Esophagus mucosa (tissue), 1 donor: ENCODE data around the gene DPP8. TPM values are rescaled to one million over a fixed set of nuclear protein-coding genes. Genes with fewer than 3 reads are reported as not detected.
"Not testable (repeated sequence)": the region's sequence is repeated elsewhere in the genome, so short reads cannot be mapped to it uniquely, and the experiment has no call there.

Experiments
- ATAC-seq: fragments of 200-7000 bp; cut with Tn5 transposase; one replicate; pipeline ENCODE4 v1.9.1; 2020
- total RNA-seq: library from RNA; stranded (reverse); gene quantifications from one replicate; pipeline ENCODE4 v1.2.4, GENCODE V29; 2023
- donor health status: DM: yes; HTN: yes; CAD: no.

DPP8 gene
- total RNA-seq, 1 donor from 2014 or later = 18.2 TPM

- ATAC-seq = no peak
Observed at GRCh38 chr15:65524226-65524625, 6.7 kb upstream of the DPP8 start.

GRCh38 chr15:65521350-65521749, 3.9 kb upstream of the DPP8 start:
- no peak for ATAC-seq

GRCh38 chr15:65518633-65519285, 1.3 kb upstream of the DPP8 start:
- no peak for ATAC-seq

GRCh38 chr15:65517866-65518207, 348 bp upstream of the DPP8 start:
- ATAC-seq = no peak

GRCh38 chr15:65512807-65513416, 4.6 kb downstream of the DPP8 start:
- no peak for ATAC-seq

GRCh38 chr15:65512189-65512588, 5.3 kb downstream of the DPP8 start:
- no peak for ATAC-seq

- ATAC-seq = no peak
Observed at GRCh38 chr15:65509321-65509720, 8.2 kb downstream of the DPP8 start.

GRCh38 chr15:65494076-65494475, 23.4 kb downstream of the DPP8 start:
- ATAC-seq = no peak

GRCh38 chr15:65484876-65485275, 32.6 kb downstream of the DPP8 start:
- no peak for ATAC-seq

- no peak for ATAC-seq
Observed at GRCh38 chr15:65476903-65477302, 40.6 kb downstream of the DPP8 start.

- no peak for ATAC-seq
Observed at GRCh38 chr15:65470866-65471265, 46.6 kb downstream of the DPP8 start.

GRCh38 chr15:65468229-65468909, 49.1 kb downstream of the DPP8 start:
- ATAC-seq = no peak

- no peak for ATAC-seq
Observed at GRCh38 chr15:65466901-65467300, 50.6 kb downstream of the DPP8 start.

- ATAC-seq = not testable (repeated sequence)
Observed at GRCh38 chr15:65463096-65463495, 54.4 kb downstream of the DPP8 start.

- ATAC-seq = peak; percentile 66
Observed at GRCh38 chr15:65460741-65461347, 56.6 kb downstream of the DPP8 start.

- ATAC-seq = not testable (repeated sequence)
Observed at GRCh38 chr15:65455256-65455655, 62.2 kb downstream of the DPP8 start.

- ATAC-seq = no peak
Observed at GRCh38 chr15:65451989-65452388, 65.5 kb downstream of the DPP8 start.

GRCh38 chr15:65450556-65450955, 66.9 kb downstream of the DPP8 start:
- no peak for ATAC-seq

GRCh38 chr15:65447145-65447544, 70.3 kb downstream of the DPP8 start:
- no peak for ATAC-seq

- no peak for ATAC-seq
Observed at GRCh38 chr15:65434201-65434600, 83.3 kb downstream of the DPP8 start.

GRCh38 chr15:65431731-65432130, 85.8 kb downstream of the DPP8 start:
- no peak for ATAC-seq

GRCh38 chr15:65426216-65426853, 91.2 kb downstream of the DPP8 start:
- ATAC-seq = no peak

GRCh38 chr15:65424683-65425082, 92.8 kb downstream of the DPP8 start:
- ATAC-seq = no peak
